HUES6 (cell line): ENCODE data around the gene ACSS2.
A peak's percentile ranks its signal among the peaks of the same experiment; 100 is the strongest.

ENCODE experiments used
- H3K27ac ChIP-seq: 2 replicates; pipeline ENCODE4 v1.7.0; 2013; ENCODE audit warnings: low read depth, mild to moderate bottlenecking, low read length, inconsistent platforms
- H3K27me3 ChIP-seq: 2 replicates; pipeline ENCODE4 v1.6.1; 2013; ENCODE audit warnings: low read length; ENCODE audit not compliant: control insufficient read depth, insufficient read depth
- H3K36me3 ChIP-seq: 2 replicates; pipeline ENCODE4 v1.6.1; 2013; ENCODE audit warnings: low read length; ENCODE audit not compliant: control insufficient read depth, insufficient read depth
- H3K4me1 ChIP-seq: 2 replicates; pipeline ENCODE4 v1.6.1; 2013; ENCODE audit warnings: low read length; ENCODE audit not compliant: control insufficient read depth, insufficient read depth
- H3K4me3 ChIP-seq: 2 replicates; pipeline ENCODE4 v1.5.1; 2013; ENCODE audit warnings: low read depth, low read length
- H3K9ac ChIP-seq: one replicate; pipeline ENCODE4 v1.6.1; 2013; ENCODE audit warnings: mild to moderate bottlenecking, low read length
- H3K9me3 ChIP-seq: 2 replicates; pipeline ENCODE4 v1.6.1; 2013; ENCODE audit warnings: low read depth, low read length; ENCODE audit not compliant: control insufficient read depth, insufficient read depth

Gene ACSS2

GRCh38 chr20:34876406-34877282, at the start of gene ACSS2:
Gene ACSS2, plus strand, starts transcription at chr20:34876612. Its CDS starts 34 bp downstream, at chr20:34876646.
- Histone ChIP-seq H3K27ac (no peak within 1 kb of the TSS), H3K9ac (peak within 1 kb of the TSS; percentile 58), H3K36me3 (no peaks in the 10 kb centered on the region; the same call in 1 of the 2 replicates), H3K27me3 (peaks cover 25% of the 10 kb centered on the region), H3K4me3 (peak within 1 kb of the TSS; percentile 91), H3K4me1 (peaks cover 29% of the 10 kb centered on the region), H3K9me3 (no peaks in the 10 kb centered on the region)

GRCh38 chr20:34829191-34829590, 47.2 kb upstream of the ACSS2 start:
- no peak overlapping the region for H3K9ac ChIP-seq
- H3K27ac ChIP-seq, result no peak overlapping the region
- H3K27me3 ChIP-seq, result no peaks in the 10 kb centered on the region
- no peak overlapping the region for H3K4me3 ChIP-seq
- peaks cover 2% of the 10 kb centered on the region for H3K4me1 ChIP-seq
- H3K36me3 ChIP-seq, result no peaks in the 10 kb centered on the region
- no peaks in the 10 kb centered on the region for H3K9me3 ChIP-seq

- Histone ChIP-seq H3K27ac (no peak overlapping the region), H3K9me3 (no peaks in the 10 kb centered on the region), H3K9ac (no peak overlapping the region), H3K4me1 (no peaks in the 10 kb centered on the region), H3K27me3 (no peaks in the 10 kb centered on the region), H3K36me3 (no peaks in the 10 kb centered on the region), H3K4me3 (no peak overlapping the region)
These were observed 44.5 kb upstream of the ACSS2 start for GRCh38 chr20:34831936-34832335.

- H3K36me3 ChIP-seq, result no peaks in the 10 kb centered on the region
- H3K4me3 ChIP-seq, result no peak overlapping the region
- no peaks in the 10 kb centered on the region for H3K4me1 ChIP-seq
- no peaks in the 10 kb centered on the region for H3K27me3 ChIP-seq
- H3K9me3 ChIP-seq, result no peaks in the 10 kb centered on the region
- no peak overlapping the region for H3K9ac ChIP-seq
- H3K27ac ChIP-seq, result no peak overlapping the region
These were observed 41.9 kb upstream of the ACSS2 start for GRCh38 chr20:34834459-34834893.

- no peak overlapping the region for H3K27ac ChIP-seq
- H3K9me3 ChIP-seq, result no peaks in the 10 kb centered on the region
- no peak overlapping the region for H3K4me3 ChIP-seq
- no peaks in the 10 kb centered on the region for H3K4me1 ChIP-seq
- H3K9ac ChIP-seq, result no peak overlapping the region
- H3K36me3 ChIP-seq, result peaks cover 12% of the 10 kb centered on the region; the same call in 1 of the 2 replicates
- H3K27me3 ChIP-seq, result no peaks in the 10 kb centered on the region
These were observed 34.3 kb upstream of the ACSS2 start for GRCh38 chr20:34842143-34842542.

GRCh38 chr20:34843421-34843820, 33.0 kb upstream of the ACSS2 start:
- Histone ChIP-seq H3K4me1 (no peaks in the 10 kb centered on the region), H3K9me3 (no peaks in the 10 kb centered on the region), H3K36me3 (peaks cover 22% of the 10 kb centered on the region), H3K9ac (no peak overlapping the region), H3K27ac (no peak overlapping the region), H3K27me3 (no peaks in the 10 kb centered on the region), H3K4me3 (no peak overlapping the region)

GRCh38 chr20:34848597-34848996, 27.8 kb upstream of the ACSS2 start:
- Histone ChIP-seq H3K9me3 (no peaks in the 10 kb centered on the region), H3K4me3 (no peak overlapping the region), H3K4me1 (no peaks in the 10 kb centered on the region), H3K36me3 (peaks cover 53% of the 10 kb centered on the region), H3K9ac (no peak overlapping the region), H3K27me3 (no peaks in the 10 kb centered on the region), H3K27ac (no peak overlapping the region)

GRCh38 chr20:34849778-34850177, 26.6 kb upstream of the ACSS2 start:
- no peaks in the 10 kb centered on the region for H3K4me1 ChIP-seq
- no peaks in the 10 kb centered on the region for H3K27me3 ChIP-seq
- H3K9me3 ChIP-seq, result no peaks in the 10 kb centered on the region
- peaks cover 62% of the 10 kb centered on the region for H3K36me3 ChIP-seq
- no peak overlapping the region for H3K9ac ChIP-seq
- no peak overlapping the region for H3K27ac ChIP-seq
- no peak overlapping the region for H3K4me3 ChIP-seq

GRCh38 chr20:34850969-34851368, 25.4 kb upstream of the ACSS2 start:
- no peak overlapping the region for H3K4me3 ChIP-seq
- no peaks in the 10 kb centered on the region for H3K9me3 ChIP-seq
- H3K27me3 ChIP-seq, result no peaks in the 10 kb centered on the region
- H3K36me3 ChIP-seq, result peaks cover 63% of the 10 kb centered on the region
- H3K27ac ChIP-seq, result no peak overlapping the region
- no peak overlapping the region for H3K9ac ChIP-seq
- H3K4me1 ChIP-seq, result no peaks in the 10 kb centered on the region

- Histone ChIP-seq H3K27ac (no peak overlapping the region), H3K4me3 (no peak overlapping the region), H3K4me1 (no peaks in the 10 kb centered on the region), H3K9me3 (no peaks in the 10 kb centered on the region), H3K27me3 (no peaks in the 10 kb centered on the region), H3K36me3 (peaks cover 68% of the 10 kb centered on the region), H3K9ac (no peak overlapping the region)
These were observed 24.1 kb upstream of the ACSS2 start for GRCh38 chr20:34852298-34852697.

- no peak overlapping the region for H3K9ac ChIP-seq
- no peaks in the 10 kb centered on the region for H3K27me3 ChIP-seq
- H3K36me3 ChIP-seq, result peaks cover 42% of the 10 kb centered on the region
- no peaks in the 10 kb centered on the region for H3K9me3 ChIP-seq
- no peak overlapping the region for H3K27ac ChIP-seq
- no peak overlapping the region for H3K4me3 ChIP-seq
- H3K4me1 ChIP-seq, result peaks cover 7% of the 10 kb centered on the region; the same call in 1 of the 2 replicates
These were observed 17.0 kb upstream of the ACSS2 start for GRCh38 chr20:34859367-34859766.
